Loucy (cell line): Measurements from ENCODE around the gene TMEM132E.

Source experiments
- H2AFZ ChIP-seq: fragments of 200-600 bp; sonication (generic); 2 replicates; pipeline ENCODE4 v1.6.0; 2016; ENCODE audit warnings: antibody characterized with exemption, mild to moderate bottlenecking, low read length, moderate library complexity
- H3F3A ChIP-seq: fragments of 200-600 bp; 2 replicates; pipeline ENCODE4 v1.6.0; 2016; ENCODE audit warnings: antibody characterized with exemption, low read depth, mild to moderate bottlenecking
- H3K27me3 ChIP-seq: fragments of 200-600 bp; sonication (generic); 2 replicates; pipeline ENCODE4 v1.6.1; 2014; ENCODE audit warnings: low read length, mild to moderate bottlenecking; ENCODE audit not compliant: insufficient read depth, poor library complexity, severe bottlenecking
- H3K36me3 ChIP-seq: fragments of 200-600 bp; sonication (generic); 2 replicates; pipeline ENCODE4 v1.6.1; 2016; ENCODE audit warnings: low read length; ENCODE audit not compliant: insufficient read depth
- H3K4me1 ChIP-seq: fragments of 200-600 bp; sonication (generic); 2 replicates; pipeline ENCODE4 v1.5.1; 2014; ENCODE audit warnings: low read length, mild to moderate bottlenecking; ENCODE audit not compliant: insufficient read depth, poor library complexity, severe bottlenecking
- H3K4me2 ChIP-seq: fragments of 200-600 bp; sonication (generic); 2 replicates; pipeline ENCODE4 v1.6.0; 2014; ENCODE audit warnings: antibody characterized with exemption, low read length, low read depth, mild to moderate bottlenecking; ENCODE audit not compliant: poor library complexity, severe bottlenecking
- H3K4me3 ChIP-seq: fragments of 200-600 bp; sonication (generic); 2 replicates; pipeline ENCODE4 v1.5.1; 2014; ENCODE audit warnings: low read length, mild to moderate bottlenecking, mixed read lengths; ENCODE audit not compliant: poor library complexity, severe bottlenecking
- H3K79me2 ChIP-seq: fragments of 200-600 bp; sonication (generic); 2 replicates; pipeline ENCODE4 v1.6.1; 2014; ENCODE audit warnings: low read length; ENCODE audit not compliant: insufficient read depth
- H3K9ac ChIP-seq: fragments of 200-600 bp; sonication (generic); 2 replicates; pipeline ENCODE4 v1.6.0; 2014; ENCODE audit warnings: mild to moderate bottlenecking, low read depth, low read length, moderate library complexity; ENCODE audit not compliant: poor library complexity, severe bottlenecking
- H3K9me2 ChIP-seq: fragments of 200-600 bp; sonication (generic); replicated peaks from 2 replicates; pipeline ENCODE4 v1.6.1; 2016; ENCODE audit warnings: low read depth, low read length, mixed read lengths
- H3K9me3 ChIP-seq: fragments of 200-600 bp; sonication (generic); 2 replicates; pipeline ENCODE4 v1.6.1; 2014; ENCODE audit warnings: mild to moderate bottlenecking, antibody characterized with exemption, low read length, low read depth; ENCODE audit not compliant: insufficient read depth
- H4K20me1 ChIP-seq: fragments of 200-600 bp; sonication (generic); 2 replicates; pipeline ENCODE4 v1.6.0; 2014; ENCODE audit warnings: antibody characterized with exemption, low read length, mild to moderate bottlenecking; ENCODE audit not compliant: insufficient read depth, poor library complexity, severe bottlenecking
- EZH2phosphoT487 ChIP-seq: fragments of 200-600 bp; IDR thresholded peaks from 2 replicates; pipeline ENCODE4 v1.6.1; 2018; ENCODE audit warnings: antibody characterized with exemption, mild to moderate bottlenecking, moderate library complexity, borderline replicate concordance
- TF ChIP-seq, protein P1 (sequence below): fragments of 200-600 bp; sonication (generic); conservative IDR thresholded peaks from 2 replicates; pipeline ENCODE4 v1.5.1; 2014; ENCODE audit warnings: mild to moderate bottlenecking, antibody characterized with exemption, low read length

The TMEM132E gene

DNA sequence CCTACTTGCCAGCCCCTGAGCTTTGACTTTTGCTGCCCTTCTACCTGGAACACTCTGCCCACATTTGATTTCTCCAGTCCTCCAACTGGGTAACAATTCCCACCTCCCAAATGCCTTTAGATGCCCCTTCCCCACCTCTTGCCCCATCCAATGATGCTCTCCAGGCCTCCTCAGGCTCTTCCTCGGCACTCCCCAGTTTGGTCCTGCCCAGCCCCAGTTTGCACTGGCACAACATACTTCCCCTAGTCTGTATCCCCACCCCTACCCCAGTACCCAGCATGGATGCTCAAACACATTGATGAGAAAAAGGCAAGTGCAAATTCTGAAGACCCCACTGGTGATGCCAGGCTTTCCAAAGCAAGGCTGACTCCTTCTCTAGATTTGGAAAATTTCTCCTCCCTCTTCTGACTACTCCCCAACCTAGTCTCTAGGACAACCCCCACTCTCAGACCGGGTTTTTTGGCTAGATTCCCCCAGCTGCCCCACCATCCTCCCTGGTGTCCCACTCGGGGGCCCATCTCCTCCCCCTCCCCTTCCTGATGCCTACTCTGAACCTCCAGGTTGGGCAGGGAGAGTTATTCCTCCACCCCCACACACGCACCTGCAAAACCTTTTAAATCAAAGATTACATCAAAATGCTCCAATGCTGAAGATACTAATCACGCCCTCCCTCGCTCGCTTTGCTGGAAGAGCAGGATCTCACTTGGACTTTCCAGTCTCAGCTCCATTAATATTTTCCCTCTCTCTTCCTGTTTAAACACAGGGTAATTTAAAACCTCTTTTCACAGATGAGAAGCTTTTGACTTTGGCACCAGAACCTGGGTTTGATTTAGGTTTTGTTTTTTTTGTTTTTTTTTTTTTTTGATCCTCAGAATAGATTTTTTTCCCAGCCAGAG is 94.9 kb downstream of the TMEM132E start:
- no peaks in the 10 kb centered on the region for H3K27me3 ChIP-seq
- H4K20me1 ChIP-seq: no peaks in the 10 kb centered on the region
- no peaks in the 10 kb centered on the region for H3K9me2 ChIP-seq
- H3K9ac ChIP-seq: no peak overlapping the region
- no peak overlapping the region for H2AFZ ChIP-seq
- H3K79me2 ChIP-seq: no peaks in the 10 kb centered on the region
- no peaks in the 10 kb centered on the region for H3K4me1 ChIP-seq
- no peak overlapping the region for H3K4me3 ChIP-seq
- no peak overlapping the region for H3K4me2 ChIP-seq
- no peak for TF ChIP-seq EZH2phosphoT487
- TF ChIP-seq, protein P1, sequence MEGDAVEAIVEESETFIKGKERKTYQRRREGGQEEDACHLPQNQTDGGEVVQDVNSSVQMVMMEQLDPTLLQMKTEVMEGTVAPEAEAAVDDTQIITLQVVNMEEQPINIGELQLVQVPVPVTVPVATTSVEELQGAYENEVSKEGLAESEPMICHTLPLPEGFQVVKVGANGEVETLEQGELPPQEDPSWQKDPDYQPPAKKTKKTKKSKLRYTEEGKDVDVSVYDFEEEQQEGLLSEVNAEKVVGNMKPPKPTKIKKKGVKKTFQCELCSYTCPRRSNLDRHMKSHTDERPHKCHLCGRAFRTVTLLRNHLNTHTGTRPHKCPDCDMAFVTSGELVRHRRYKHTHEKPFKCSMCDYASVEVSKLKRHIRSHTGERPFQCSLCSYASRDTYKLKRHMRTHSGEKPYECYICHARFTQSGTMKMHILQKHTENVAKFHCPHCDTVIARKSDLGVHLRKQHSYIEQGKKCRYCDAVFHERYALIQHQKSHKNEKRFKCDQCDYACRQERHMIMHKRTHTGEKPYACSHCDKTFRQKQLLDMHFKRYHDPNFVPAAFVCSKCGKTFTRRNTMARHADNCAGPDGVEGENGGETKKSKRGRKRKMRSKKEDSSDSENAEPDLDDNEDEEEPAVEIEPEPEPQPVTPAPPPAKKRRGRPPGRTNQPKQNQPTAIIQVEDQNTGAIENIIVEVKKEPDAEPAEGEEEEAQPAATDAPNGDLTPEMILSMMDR: no peak
- no peaks in the 10 kb centered on the region for H3K9me3 ChIP-seq
- no peaks in the 10 kb centered on the region for H3F3A ChIP-seq
- H3K36me3 ChIP-seq: no peaks in the 10 kb centered on the region

DNA sequence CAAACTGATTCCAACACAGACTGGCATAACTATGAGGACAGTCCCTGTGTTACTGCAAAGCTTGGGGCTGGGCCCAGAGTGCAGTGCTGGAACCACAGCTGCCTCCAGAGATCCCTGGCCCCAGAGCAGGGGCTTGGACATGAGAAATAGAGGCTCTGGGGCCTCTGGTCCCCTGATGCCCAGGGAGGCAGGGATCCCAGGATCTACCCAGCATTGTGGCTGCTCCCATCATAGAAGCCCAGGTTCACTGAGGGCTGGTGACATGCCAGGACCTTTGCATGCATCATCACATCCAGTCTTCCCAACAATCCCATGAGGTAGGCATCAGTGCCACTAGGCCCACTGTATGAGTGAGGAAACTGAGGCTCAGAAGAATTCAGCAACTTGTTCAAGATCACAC is 95.8 kb downstream of the TMEM132E start:
- Histone ChIP-seq H3K4me2 (no peak overlapping the region), H3K9me2 (no peaks in the 10 kb centered on the region), H3K4me1 (no peaks in the 10 kb centered on the region), H3K79me2 (no peaks in the 10 kb centered on the region), H3K36me3 (no peaks in the 10 kb centered on the region), H3K9me3 (no peaks in the 10 kb centered on the region), H3F3A (no peaks in the 10 kb centered on the region), H3K9ac (no peak overlapping the region), H4K20me1 (no peaks in the 10 kb centered on the region), H3K4me3 (no peak overlapping the region), H2AFZ (no peak overlapping the region), H3K27me3 (no peaks in the 10 kb centered on the region)
- TF ChIP-seq, protein P1: no peak
- TF ChIP-seq EZH2phosphoT487: no peak

DNA sequence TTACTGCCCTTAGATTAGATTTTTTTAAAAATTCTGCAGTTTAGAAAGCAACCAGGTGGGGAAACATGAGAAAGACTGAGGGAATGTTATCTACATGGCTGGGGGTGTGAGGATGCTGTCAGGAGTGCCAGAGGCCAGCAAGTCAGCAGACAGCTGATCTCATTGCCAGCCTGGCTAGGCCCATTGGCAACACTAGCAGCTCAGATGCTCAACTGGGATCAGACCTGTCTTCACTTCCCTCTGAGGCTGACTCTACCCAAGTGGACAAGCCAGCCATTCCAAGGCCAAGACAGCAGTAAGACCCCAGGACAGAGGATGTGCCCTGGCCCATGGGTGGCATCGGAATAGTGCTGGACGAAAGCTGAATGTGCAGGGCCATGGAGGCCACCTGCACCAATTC is 96.2 kb downstream of the TMEM132E start:
- no peak for TF ChIP-seq EZH2phosphoT487
- TF ChIP-seq, protein P1: no peak
- H3K27me3 ChIP-seq: no peaks in the 10 kb centered on the region
- H3K4me2 ChIP-seq: no peak overlapping the region

More for the DNA sequence above, 96.2 kb downstream of the TMEM132E start:
- H3K9me2 ChIP-seq: no peaks in the 10 kb centered on the region
- H4K20me1 ChIP-seq: no peaks in the 10 kb centered on the region
- H3K79me2 ChIP-seq: no peaks in the 10 kb centered on the region
- no peaks in the 10 kb centered on the region for H3K9me3 ChIP-seq
- H2AFZ ChIP-seq: no peak overlapping the region
- no peak overlapping the region for H3K9ac ChIP-seq
- no peak overlapping the region for H3K4me3 ChIP-seq
- no peaks in the 10 kb centered on the region for H3F3A ChIP-seq
- no peaks in the 10 kb centered on the region for H3K4me1 ChIP-seq
- no peaks in the 10 kb centered on the region for H3K36me3 ChIP-seq
